Spleen (tissue), 11 donors: ENCODE data around the gene MEGF6. TPM values are rescaled to one million over a fixed set of nuclear protein-coding genes. Genes with fewer than 3 reads are reported as not detected.
"Not testable (repeated sequence)": the region's sequence is repeated elsewhere in the genome, so short reads cannot be mapped to it uniquely, and the experiment has no call there.

Source experiments
- DNase-seq: peaks from one replicate; pipeline ENCODE4 v3.0.0-alpha.2; 2020
- H3K27ac ChIP-seq, 8 donors: fragments of 200-600 bp; sonication (generic) in 7 of 8; 1 replicate in 4 of 8; 2 replicates in 4 of 8; pipeline versions ENCODE4 v1.5.0 to v1.8.0; 2016 to 2021; ENCODE audit warnings: inconsistent platforms in 4 of 8, mild to moderate bottlenecking in 4 of 8, moderate library complexity in 1 of 8
- H3K27me3 ChIP-seq, 7 donors: fragments of 200-600 bp; sonication (generic) in 6 of 7; replicated peaks in 1 of 7; 1 replicate in 4 of 7; 2 replicates in 3 of 7; pipeline versions ENCODE4 v1.5.0 to v1.8.0; 2016 to 2021; ENCODE audit warnings: inconsistent platforms in 3 of 7, mild to moderate bottlenecking in 1 of 7
- H3K36me3 ChIP-seq, 6 donors: fragments of 200-600 bp; sonication (generic) in 5 of 6; 1 replicate in 4 of 6; 2 replicates in 2 of 6; pipeline versions ENCODE4 v1.5.0 to v1.8.0; 2016 to 2021; ENCODE audit warnings: inconsistent platforms in 2 of 6
- H3K4me1 ChIP-seq, 6 donors: fragments of 200-600 bp; sonication (generic) in 5 of 6; 1 replicate in 3 of 6; 2 replicates in 3 of 6; pipeline versions ENCODE4 v1.5.0 to v1.8.0; 2016 to 2021; ENCODE audit warnings: inconsistent platforms in 3 of 6
- H3K4me3 ChIP-seq, 8 donors: fragments of 200-600 bp; sonication (generic) in 7 of 8; 1 replicate in 4 of 8; 2 replicates in 4 of 8; pipeline versions ENCODE4 v1.5.0 to v1.8.0; 2016 to 2021; ENCODE audit warnings: inconsistent platforms in 4 of 8, mild to moderate bottlenecking in 4 of 8, moderate library complexity in 2 of 8
- H3K9me3 ChIP-seq, 8 donors: fragments of 200-600 bp; sonication (generic) in 7 of 8; 1 replicate in 4 of 8; 2 replicates in 4 of 8; pipeline versions ENCODE4 v1.5.0 to v1.8.0; 2016 to 2021; ENCODE audit warnings: inconsistent platforms in 4 of 8
- POLR2A ChIP-seq, 3 donors: fragments of 450-650 bp; IDR thresholded peaks; one replicate each; pipeline ENCODE4 v1.5.1; 2017; ENCODE audit warnings: antibody characterized with exemption in 3 of 3, mild to moderate bottlenecking in 1 of 3
- POLR2AphosphoS5 ChIP-seq, 3 donors: sonication (generic); formaldehyde crosslinking; IDR thresholded peaks; one replicate each; pipeline ENCODE4 v1.5.1; 2017; ENCODE audit warnings: antibody characterized with exemption in 3 of 3
- WGBS, 5 donors: extraction: QIAGEN DNeasy Blood & Tissue Kit in 3 of 5; methylation state at CpG; one replicate each; pipeline versions ENCODE4 v1.1.5 to v1.1.7; 2013 to 2018; 5-methylcytosine and 5-hydroxymethylcytosine counted together
- intact Hi-C: fragments of 100-400 bp; cut with DNase I; formaldehyde crosslinking; loops from one replicate; pipeline ENCODE4 v1.15.0; 2023; ENCODE audit warnings: low total_unique reads
- polyA plus RNA-seq, 3 donors: library from polyadenylated mRNA; stranded (reverse); fragments of 200-250 nt; gene quantifications; one replicate each; pipeline ENCODE4 v1.2.1, GENCODE V29; 2013
- total RNA-seq, 7 donors: library from RNA; depleted of rRNA in 3 of 7; stranded (reverse); fragments of >200 nt in 3 of 7; fragmentation: NEBNext Ultra II Directional in 4 of 7; extraction: Animal tissue kit (Norgen Biotek cat#: 25700) in 4 of 7; gene quantifications; one replicate each; pipeline versions ENCODE4 v1.1.0 to v1.2.1, GENCODE V29; 2016 to 2021
- TF ChIP-seq, protein P1 (sequence below), 11 experiments: fragments of 200-600 bp in 7 of 11; fragments of 450-650 bp in 4 of 11; sonication (generic) in 4 of 11; IDR thresholded peaks in 8 of 11; conservative IDR thresholded peaks in 3 of 11; 1 replicate in 7 of 11; 2 replicates in 4 of 11; pipeline versions ENCODE4 v1.4.0 to v1.8.0; 2016 to 2021; ENCODE audit warnings: antibody characterized with exemption in 11 of 11, inconsistent platforms in 4 of 11, mild to moderate bottlenecking in 1 of 11
- donor health status: healthy with polysubstance abuse.
- donor health status: DM: no; HTN: no; CAD: no; lungs with moderate emphysema.
- donor health status: DM: no; HTN: no; CAD: no.
- donor health status: Bipolar disorder and iron deficiency.
- donor health status: healthy.
- donor health status: DM: no; HTN: no; CAD: no.
- donor health status: DM: yes; HTN: yes; CAD: no.

Gene MEGF6
- total and polyA plus RNA-seq, 10 donors: 8.7 to 39.5 (median 20.3) TPM

DNA sequence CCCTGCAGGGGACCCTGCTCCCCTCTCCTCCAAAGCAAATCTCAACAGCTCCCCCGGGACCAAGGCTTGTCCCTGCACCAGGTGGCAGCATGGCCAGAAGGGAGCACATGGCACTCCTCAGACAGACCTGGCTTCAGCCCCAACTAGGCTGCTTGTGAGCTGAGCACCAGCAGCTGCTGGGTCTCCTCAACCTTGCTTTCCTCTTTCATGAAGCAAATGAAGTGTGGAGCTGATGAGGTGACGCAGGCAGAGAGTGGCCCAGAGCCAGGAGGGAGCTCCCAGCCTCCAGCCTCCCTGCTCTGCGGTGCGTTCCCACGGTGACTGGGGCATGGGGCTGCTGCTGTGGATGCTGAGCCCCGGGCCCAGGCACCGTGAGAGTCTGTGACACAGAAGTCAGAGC lies 34.0 kb downstream of the MEGF6 start:
- Histone ChIP-seq H3K4me3 (no peak overlapping the region), H3K27ac (no peak overlapping the region), H3K36me3 (no peaks in the 10 kb centered on the region), H3K27me3 (peaks cover 0 to 30% (median 0%) of the 10 kb centered on the region in 7 donors), H3K4me1 (peaks cover 0 to 22% (median 3%) of the 10 kb centered on the region in 6 donors), H3K9me3 (no peaks in the 10 kb centered on the region)
- TF ChIP-seq, protein P1, sequence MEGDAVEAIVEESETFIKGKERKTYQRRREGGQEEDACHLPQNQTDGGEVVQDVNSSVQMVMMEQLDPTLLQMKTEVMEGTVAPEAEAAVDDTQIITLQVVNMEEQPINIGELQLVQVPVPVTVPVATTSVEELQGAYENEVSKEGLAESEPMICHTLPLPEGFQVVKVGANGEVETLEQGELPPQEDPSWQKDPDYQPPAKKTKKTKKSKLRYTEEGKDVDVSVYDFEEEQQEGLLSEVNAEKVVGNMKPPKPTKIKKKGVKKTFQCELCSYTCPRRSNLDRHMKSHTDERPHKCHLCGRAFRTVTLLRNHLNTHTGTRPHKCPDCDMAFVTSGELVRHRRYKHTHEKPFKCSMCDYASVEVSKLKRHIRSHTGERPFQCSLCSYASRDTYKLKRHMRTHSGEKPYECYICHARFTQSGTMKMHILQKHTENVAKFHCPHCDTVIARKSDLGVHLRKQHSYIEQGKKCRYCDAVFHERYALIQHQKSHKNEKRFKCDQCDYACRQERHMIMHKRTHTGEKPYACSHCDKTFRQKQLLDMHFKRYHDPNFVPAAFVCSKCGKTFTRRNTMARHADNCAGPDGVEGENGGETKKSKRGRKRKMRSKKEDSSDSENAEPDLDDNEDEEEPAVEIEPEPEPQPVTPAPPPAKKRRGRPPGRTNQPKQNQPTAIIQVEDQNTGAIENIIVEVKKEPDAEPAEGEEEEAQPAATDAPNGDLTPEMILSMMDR (IDR thresholded peaks at IDR 0.05 in 8 of 11, conservative IDR thresholded peaks at IDR 0.05 in 3 of 11): no peak
- TF ChIP-seq POLR2A (IDR thresholded peaks at IDR 0.05): no peak
- TF ChIP-seq POLR2AphosphoS5 (IDR thresholded peaks at IDR 0.05): no peak
- intact Hi-C loops: no loop called here
- no peak for DNase-seq
- 75 to 87% (median 85%) methylated on average over 1 to 7 of the region's 7 CpGs for WGBS, 5 donors

DNA sequence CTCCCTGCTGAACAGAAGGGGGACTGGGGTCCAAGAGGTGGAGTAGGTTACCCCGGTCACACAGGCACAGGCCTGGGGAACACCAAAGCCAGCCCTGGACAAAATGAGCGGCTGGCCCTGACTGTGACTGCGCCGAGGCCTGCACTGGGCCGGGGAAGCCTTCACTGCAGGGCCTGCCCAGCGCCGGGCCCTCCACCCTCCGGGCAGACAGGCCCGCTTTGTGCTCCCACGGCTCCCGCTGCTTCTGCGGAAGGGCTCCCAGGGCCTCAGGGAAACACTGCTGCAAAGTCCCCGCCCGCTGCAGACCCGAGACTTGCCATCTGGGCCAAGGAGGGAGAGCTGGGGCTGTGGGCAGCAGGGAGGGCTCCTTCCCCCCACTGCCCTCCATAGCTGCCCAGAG lies 35.3 kb downstream of the MEGF6 start:
- intact Hi-C loops: no loop called here
- Histone ChIP-seq H3K4me3 (no peak overlapping the region), H3K27ac (no peak overlapping the region), H3K9me3 (no peaks in the 10 kb centered on the region), H3K4me1 (peaks cover 0 to 15% (median 3%) of the 10 kb centered on the region in 6 donors), H3K27me3 (peaks cover 0 to 27% (median 0%) of the 10 kb centered on the region in 7 donors), H3K36me3 (no peaks in the 10 kb centered on the region)
- WGBS, 5 donors: 87 to 97% (median 92%) methylated on average over 6 to 15 of the region's 15 CpGs
- TF ChIP-seq POLR2A (IDR thresholded peaks at IDR 0.05): no peak
- TF ChIP-seq POLR2AphosphoS5 (IDR thresholded peaks at IDR 0.05): no peak
- TF ChIP-seq, protein P1 (IDR thresholded peaks at IDR 0.05 in 8 of 11, conservative IDR thresholded peaks at IDR 0.05 in 3 of 11): no peak
- DNase-seq: no peak

DNA sequence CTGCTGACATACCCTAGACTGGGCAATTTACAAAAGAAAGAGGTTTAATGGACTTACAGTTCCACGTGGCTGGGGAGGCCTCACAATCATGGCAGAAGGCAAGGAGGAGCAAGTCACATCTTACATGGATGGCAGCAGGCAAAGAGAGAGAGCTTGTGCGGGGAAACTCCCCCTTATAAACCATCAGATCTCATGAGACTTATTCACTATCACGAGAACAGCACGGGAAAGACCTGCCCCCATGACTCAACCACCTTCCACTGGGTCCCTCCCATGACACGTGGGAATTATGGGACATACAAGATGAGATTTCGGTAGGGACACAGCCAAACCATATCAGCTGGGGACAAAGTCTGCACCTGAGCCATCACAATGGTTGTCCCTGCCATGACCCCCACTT lies 35.8 kb downstream of the MEGF6 start:
- intact Hi-C loops, H3K36me3 ChIP-seq, H3K27ac ChIP-seq, H3K9me3 ChIP-seq, DNase-seq, H3K4me3 ChIP-seq: not testable (repeated sequence)
- WGBS, 5 donors: 78 to 86% (median 81%) methylated on average over 6 of the region's 6 CpGs
- peaks cover 0 to 22% (median 0%) of the 10 kb centered on the region in 7 donors for H3K27me3 ChIP-seq
- H3K4me1 ChIP-seq: peaks cover 0 to 12% (median 3%) of the 10 kb centered on the region in 6 donors

DNA sequence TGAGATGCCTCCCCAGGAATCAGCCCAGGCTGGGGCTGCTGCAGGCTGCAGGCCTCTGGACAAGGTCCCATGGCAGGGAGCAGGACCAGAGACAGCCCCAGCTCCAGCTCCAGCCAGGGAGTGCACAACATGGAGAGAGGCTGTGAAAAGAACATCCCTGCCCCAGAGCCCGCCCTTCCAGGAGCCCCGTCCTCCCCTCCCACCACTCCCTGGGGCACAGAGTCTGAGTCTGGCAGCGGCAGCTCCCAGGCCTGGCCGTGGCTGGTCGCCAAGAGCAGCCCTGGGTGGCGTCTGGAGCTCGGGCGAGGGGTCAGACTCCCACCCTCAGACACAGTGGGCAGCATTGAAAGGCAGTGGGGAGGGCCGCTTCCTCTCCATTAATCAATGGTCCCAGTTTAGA lies 37.8 kb downstream of the MEGF6 start:
- 62 to 90% (median 81%) methylated on average over 9 of the region's 9 CpGs; no CpG with 5 or more reads in 1 of the 5 donors for WGBS, 5 donors
- TF ChIP-seq POLR2A (IDR thresholded peaks at IDR 0.05): no peak
- TF ChIP-seq, protein P1 (IDR thresholded peaks at IDR 0.05 in 8 of 11, conservative IDR thresholded peaks at IDR 0.05 in 3 of 11): no peak
- no peak for DNase-seq

DNA sequence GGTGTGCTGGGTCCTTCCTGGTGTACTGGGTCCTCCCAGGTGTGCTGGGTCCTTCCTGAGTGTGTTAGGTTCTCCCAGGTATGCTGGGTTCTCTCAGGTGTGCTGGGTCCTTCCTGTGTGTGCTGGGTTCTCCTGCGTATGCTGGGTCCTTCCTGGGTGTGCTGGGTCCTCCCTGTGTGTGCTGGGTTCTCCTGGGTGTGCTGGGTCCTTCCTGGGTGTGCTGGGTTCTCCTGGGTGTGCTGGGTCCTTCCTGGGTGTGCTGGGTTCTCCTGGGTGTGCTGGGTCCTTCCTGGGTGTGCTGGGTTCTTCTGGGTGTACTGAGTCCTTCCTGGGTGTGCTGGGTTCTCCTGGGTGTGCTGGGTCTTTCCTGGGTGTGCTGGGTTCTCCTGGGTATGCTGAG lies 38.7 kb downstream of the MEGF6 start:
- H3K4me1 ChIP-seq: peaks cover 0 to 12% (median under 1%) of the 10 kb centered on the region in 6 donors
- H3K27ac ChIP-seq, intact Hi-C loops, H3K9me3 ChIP-seq, H3K4me3 ChIP-seq, DNase-seq, H3K36me3 ChIP-seq, H3K27me3 ChIP-seq: not testable (repeated sequence)
- 81 to 100% (median 87%) methylated on average over 1 of the region's 1 CpG; no CpG with 5 or more reads in 1 of the 5 donors for WGBS, 5 donors

More for the DNA sequence above, 37.8 kb downstream of the MEGF6 start:
- no peak overlapping the region for H3K4me3 ChIP-seq
- H3K4me1 ChIP-seq: peaks cover 0 to 15% (median 3%) of the 10 kb centered on the region in 6 donors
- H3K27me3 ChIP-seq: peaks cover 0 to 3% (median 0%) of the 10 kb centered on the region in 7 donors
- no peak overlapping the region for H3K27ac ChIP-seq
- intact Hi-C loops: no loop called here
- no peaks in the 10 kb centered on the region for H3K36me3 ChIP-seq
- no peaks in the 10 kb centered on the region for H3K9me3 ChIP-seq
